ENCODE data around the gene TNS1. TPM values are rescaled to one million over a fixed set of nuclear protein-coding genes. Genes with fewer than 3 reads are reported as not detected.

Gene TNS1
- total RNA-seq, 2 donors from 2014 or later, result 1,836 to 2,296 TPM

DNA sequence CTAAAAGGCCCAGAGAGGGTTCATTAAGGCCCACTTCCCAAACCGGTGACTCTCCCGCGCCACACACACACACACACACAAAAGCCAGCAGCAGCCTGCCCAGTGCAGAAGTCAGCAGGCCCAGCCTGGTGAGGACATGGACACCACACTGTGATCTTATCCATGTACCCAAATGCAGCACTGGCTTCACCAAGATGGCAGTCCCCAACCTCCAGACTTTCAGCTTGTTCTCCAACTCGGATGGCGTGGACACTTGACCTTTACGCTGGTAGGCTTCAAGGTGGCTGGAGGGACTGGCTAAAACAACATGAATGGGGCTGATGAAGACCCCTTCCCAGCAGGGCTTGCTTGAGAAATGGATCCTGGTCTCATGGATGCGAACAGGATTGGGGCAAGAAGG lies 50.4 kb downstream of the TNS1 start:
- TF ChIP-seq, protein P1, sequence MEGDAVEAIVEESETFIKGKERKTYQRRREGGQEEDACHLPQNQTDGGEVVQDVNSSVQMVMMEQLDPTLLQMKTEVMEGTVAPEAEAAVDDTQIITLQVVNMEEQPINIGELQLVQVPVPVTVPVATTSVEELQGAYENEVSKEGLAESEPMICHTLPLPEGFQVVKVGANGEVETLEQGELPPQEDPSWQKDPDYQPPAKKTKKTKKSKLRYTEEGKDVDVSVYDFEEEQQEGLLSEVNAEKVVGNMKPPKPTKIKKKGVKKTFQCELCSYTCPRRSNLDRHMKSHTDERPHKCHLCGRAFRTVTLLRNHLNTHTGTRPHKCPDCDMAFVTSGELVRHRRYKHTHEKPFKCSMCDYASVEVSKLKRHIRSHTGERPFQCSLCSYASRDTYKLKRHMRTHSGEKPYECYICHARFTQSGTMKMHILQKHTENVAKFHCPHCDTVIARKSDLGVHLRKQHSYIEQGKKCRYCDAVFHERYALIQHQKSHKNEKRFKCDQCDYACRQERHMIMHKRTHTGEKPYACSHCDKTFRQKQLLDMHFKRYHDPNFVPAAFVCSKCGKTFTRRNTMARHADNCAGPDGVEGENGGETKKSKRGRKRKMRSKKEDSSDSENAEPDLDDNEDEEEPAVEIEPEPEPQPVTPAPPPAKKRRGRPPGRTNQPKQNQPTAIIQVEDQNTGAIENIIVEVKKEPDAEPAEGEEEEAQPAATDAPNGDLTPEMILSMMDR (IDR thresholded peaks at IDR 0.05), result no peak
- Histone ChIP-seq H3K9me3 (no peaks in the 10 kb centered on the region), H3K36me3 (no peaks in the 10 kb centered on the region), H3K27ac (peak overlapping the region; percentile 88 to 93), H3K4me1 (ENCODE audit: control insufficient read depth in 1 of 2, low read depth in 2 of 2) (peaks cover 68 to 100% of the 10 kb centered on the region in 2 donors), H3K27me3 (replicated peaks; ENCODE audit: insufficient read depth) (no peaks in the 10 kb centered on the region), H3K4me3 (no peak overlapping the region)
- ATAC-seq (ENCODE audit: insufficient number of reproducible peaks, low FRiP score, low read depth) (no peak), DNase-seq (ENCODE audit: low spot score) (no peak)

- H3K36me3 ChIP-seq, result no peaks in the 10 kb centered on the region
- H3K9me3 ChIP-seq, result no peaks in the 10 kb centered on the region
- H3K4me1 ChIP-seq (ENCODE audit: control insufficient read depth in 1 of 2, low read depth in 2 of 2), result peaks cover 61 to 98% of the 10 kb centered on the region in 2 donors
- H3K27ac ChIP-seq, result peak overlapping the region; percentile 88 to 93
- no peak overlapping the region for H3K4me3 ChIP-seq
- TF ChIP-seq, protein P1 (IDR thresholded peaks at IDR 0.05), result no peak
- no peaks in the 10 kb centered on the region for H3K27me3 ChIP-seq (replicated peaks; ENCODE audit: insufficient read depth)
- ATAC-seq (ENCODE audit: insufficient number of reproducible peaks, low FRiP score, low read depth) (no peak), DNase-seq (ENCODE audit: low spot score) (no peak)
Measured at GRCh38 chr2:217951521-217952247, 51.1 kb downstream of the TNS1 start.

DNA sequence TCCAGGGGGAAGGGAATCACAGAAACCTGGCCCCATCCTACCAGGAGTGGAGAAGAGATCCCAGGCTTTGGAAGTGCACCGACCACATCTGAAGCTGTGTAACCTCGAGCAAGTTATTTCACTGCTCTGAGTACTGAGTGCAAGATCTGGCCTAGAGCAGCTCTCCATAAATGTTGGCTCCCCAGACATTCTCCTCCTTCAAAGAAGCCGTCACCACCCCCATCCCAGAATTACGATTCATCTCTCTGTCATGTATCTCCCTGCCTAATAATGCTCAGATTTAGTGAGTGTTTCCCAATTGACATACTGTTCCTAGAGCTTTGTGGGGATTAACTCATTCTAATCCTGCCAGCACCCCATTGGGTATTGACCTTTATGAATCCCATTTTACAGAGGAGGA lies 51.7 kb downstream of the TNS1 start:
- TF ChIP-seq, protein P1 (IDR thresholded peaks at IDR 0.05), result no peak
- Histone ChIP-seq H3K4me3 (peak overlapping the region; percentile 8), H3K27ac (peak overlapping the region; percentile 88 to 93), H3K36me3 (no peaks in the 10 kb centered on the region), H3K4me1 (ENCODE audit: control insufficient read depth in 1 of 2, low read depth in 2 of 2) (peaks cover 57 to 98% of the 10 kb centered on the region in 2 donors), H3K27me3 (replicated peaks; ENCODE audit: insufficient read depth) (no peaks in the 10 kb centered on the region), H3K9me3 (no peaks in the 10 kb centered on the region)
- no peak for DNase-seq (ENCODE audit: low spot score)
- no peak for ATAC-seq (ENCODE audit: insufficient number of reproducible peaks, low FRiP score, low read depth)

GRCh38 chr2:217950401-217950871 lies 52.4 kb downstream of the TNS1 start:
- DNase-seq (ENCODE audit: low spot score) (no peak), ATAC-seq (ENCODE audit: insufficient number of reproducible peaks, low FRiP score, low read depth) (no peak)
- H3K27me3 ChIP-seq (replicated peaks; ENCODE audit: insufficient read depth), result no peaks in the 10 kb centered on the region
- peak overlapping the region; percentile 8 for H3K4me3 ChIP-seq
- H3K4me1 ChIP-seq (ENCODE audit: control insufficient read depth in 1 of 2, low read depth in 2 of 2), result peaks cover 57 to 98% of the 10 kb centered on the region in 2 donors
- peak overlapping the region; percentile 88 to 93 for H3K27ac ChIP-seq
- H3K9me3 ChIP-seq, result no peaks in the 10 kb centered on the region
- no peaks in the 10 kb centered on the region for H3K36me3 ChIP-seq
- TF ChIP-seq, protein P1 (IDR thresholded peaks at IDR 0.05), result no peak

- Histone ChIP-seq H3K27ac (peak overlapping the region; percentile 88 to 93), H3K4me3 (no peak overlapping the region), H3K27me3 (replicated peaks; ENCODE audit: insufficient read depth) (no peaks in the 10 kb centered on the region), H3K4me1 (ENCODE audit: control insufficient read depth in 1 of 2, low read depth in 2 of 2) (peaks cover 50 to 98% of the 10 kb centered on the region in 2 donors), H3K36me3 (no peaks in the 10 kb centered on the region), H3K9me3 (no peaks in the 10 kb centered on the region)
- DNase-seq (ENCODE audit: low spot score) (no peak), ATAC-seq (ENCODE audit: insufficient number of reproducible peaks, low FRiP score, low read depth) (no peak)
- TF ChIP-seq, protein P1 (IDR thresholded peaks at IDR 0.05), result no peak
Measured at GRCh38 chr2:217949447-217949846, 53.3 kb downstream of the TNS1 start.
